PFSK-1 (cell line): ENCODE results near the gene XPNPEP1.

Experiments used
- POLR2AphosphoS5 ChIP-seq: IDR thresholded peaks from 2 replicates; pipeline ENCODE4 v1.6.1; 2012; ENCODE audit warnings: low read depth, mild to moderate bottlenecking, control low read depth, low read length, moderate library complexity
- SIN3A ChIP-seq: IDR thresholded peaks from 2 replicates; pipeline ENCODE4 v1.6.1; 2012; ENCODE audit warnings: mild to moderate bottlenecking, low read length, moderate library complexity, borderline replicate concordance; ENCODE audit not compliant: insufficient read depth
- TF ChIP-seq, protein P1 (sequence below), 2 experiments: IDR thresholded peaks; 2 replicates each; pipeline versions ENCODE4 v1.6.1 to v1.8.0; 2011 to 2012; ENCODE audit warnings: low read depth in 2 of 2, low read length in 2 of 2, control low read depth in 1 of 2, inconsistent platforms in 1 of 2, mild to moderate bottlenecking in 1 of 2, moderate library complexity in 1 of 2; ENCODE audit not compliant: insufficient read depth in 1 of 2

DNA sequence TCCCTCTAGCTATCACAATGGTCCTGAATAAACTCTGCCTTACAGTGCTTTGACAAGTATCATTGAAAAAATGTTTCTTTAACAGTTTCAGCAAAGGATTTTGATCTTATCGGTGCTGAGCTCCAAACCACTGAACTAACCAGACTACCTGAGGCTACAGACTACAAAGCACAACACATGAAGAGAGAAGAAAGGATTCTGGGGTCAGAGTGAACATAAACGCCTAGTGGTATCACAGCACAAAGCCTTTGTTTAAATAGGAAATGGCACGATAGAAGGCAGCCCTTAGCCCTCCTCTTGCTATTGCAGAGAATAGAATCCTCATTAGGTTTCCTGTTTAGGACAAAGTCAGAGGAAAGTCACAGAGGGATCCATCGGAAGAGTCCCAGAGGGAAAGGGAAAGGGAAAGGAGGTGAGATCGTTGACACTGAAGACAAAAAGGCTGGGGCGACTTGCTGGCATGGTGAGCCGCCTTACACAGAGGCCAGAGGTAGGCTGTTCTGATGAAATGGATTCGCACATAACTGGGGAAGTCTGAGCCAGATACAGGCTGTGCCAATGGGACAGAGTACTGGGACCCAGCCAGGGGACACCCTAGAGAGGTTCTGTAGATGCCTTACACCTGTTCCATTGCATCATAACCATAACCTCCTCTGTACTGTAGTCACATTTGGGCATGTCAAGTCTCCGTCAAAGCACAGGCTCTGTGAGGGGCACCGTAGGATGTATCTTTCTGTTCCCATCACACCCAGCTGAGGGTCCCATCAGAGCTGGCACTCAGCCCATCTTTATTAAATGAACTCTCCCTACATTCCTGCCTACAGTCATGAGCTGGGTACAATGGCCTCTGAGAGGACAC is 71.5 kb downstream of the XPNPEP1 start:
- TF ChIP-seq, protein P1, sequence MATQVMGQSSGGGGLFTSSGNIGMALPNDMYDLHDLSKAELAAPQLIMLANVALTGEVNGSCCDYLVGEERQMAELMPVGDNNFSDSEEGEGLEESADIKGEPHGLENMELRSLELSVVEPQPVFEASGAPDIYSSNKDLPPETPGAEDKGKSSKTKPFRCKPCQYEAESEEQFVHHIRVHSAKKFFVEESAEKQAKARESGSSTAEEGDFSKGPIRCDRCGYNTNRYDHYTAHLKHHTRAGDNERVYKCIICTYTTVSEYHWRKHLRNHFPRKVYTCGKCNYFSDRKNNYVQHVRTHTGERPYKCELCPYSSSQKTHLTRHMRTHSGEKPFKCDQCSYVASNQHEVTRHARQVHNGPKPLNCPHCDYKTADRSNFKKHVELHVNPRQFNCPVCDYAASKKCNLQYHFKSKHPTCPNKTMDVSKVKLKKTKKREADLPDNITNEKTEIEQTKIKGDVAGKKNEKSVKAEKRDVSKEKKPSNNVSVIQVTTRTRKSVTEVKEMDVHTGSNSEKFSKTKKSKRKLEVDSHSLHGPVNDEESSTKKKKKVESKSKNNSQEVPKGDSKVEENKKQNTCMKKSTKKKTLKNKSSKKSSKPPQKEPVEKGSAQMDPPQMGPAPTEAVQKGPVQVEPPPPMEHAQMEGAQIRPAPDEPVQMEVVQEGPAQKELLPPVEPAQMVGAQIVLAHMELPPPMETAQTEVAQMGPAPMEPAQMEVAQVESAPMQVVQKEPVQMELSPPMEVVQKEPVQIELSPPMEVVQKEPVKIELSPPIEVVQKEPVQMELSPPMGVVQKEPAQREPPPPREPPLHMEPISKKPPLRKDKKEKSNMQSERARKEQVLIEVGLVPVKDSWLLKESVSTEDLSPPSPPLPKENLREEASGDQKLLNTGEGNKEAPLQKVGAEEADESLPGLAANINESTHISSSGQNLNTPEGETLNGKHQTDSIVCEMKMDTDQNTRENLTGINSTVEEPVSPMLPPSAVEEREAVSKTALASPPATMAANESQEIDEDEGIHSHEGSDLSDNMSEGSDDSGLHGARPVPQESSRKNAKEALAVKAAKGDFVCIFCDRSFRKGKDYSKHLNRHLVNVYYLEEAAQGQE (IDR thresholded peaks at IDR 0.05; ENCODE audit: insufficient read depth in 1 of 2, low read depth in 2 of 2, low read length in 2 of 2): no peak
- no peak for TF ChIP-seq SIN3A
- TF ChIP-seq POLR2AphosphoS5: no peak
